CD4-positive, alpha-beta T cell treated with Interferon gamma for 1 hour (primary cell): Measurements from ENCODE around the gene ANP32B.
"Not testable (repeated sequence)": the region's sequence is repeated elsewhere in the genome, so short reads cannot be mapped to it uniquely, and the experiment has no call there.

Experiments
- DNase-seq: peaks from one replicate; pipeline ENCODE4 v3.0.0-alpha.2; 2020

ANP32B gene

GRCh38 chr9:97982683-97983588 is at the start of gene ANP32B:
Gene ANP32B, plus strand, starts transcription at chr9:97983341. Its CDS starts 215 bp downstream, at chr9:97983556.
- DNase-seq: peak; percentile 95

- no peak for DNase-seq
Observed at GRCh38 chr9:97934321-97935115, 48.6 kb upstream of the ANP32B start.

GRCh38 chr9:97935276-97935675 is 47.9 kb upstream of the ANP32B start:
- no peak for DNase-seq

- no peak for DNase-seq
Observed at GRCh38 chr9:97936998-97937397, 46.1 kb upstream of the ANP32B start.

GRCh38 chr9:97938081-97938644 is 45.0 kb upstream of the ANP32B start, which contains the start of gene HEMGN:
Gene HEMGN, minus strand, starts transcription at chr9:97938172. Its CDS starts 36 bp downstream, at chr9:97938136.
- DNase-seq: peak; percentile 49

DNA sequence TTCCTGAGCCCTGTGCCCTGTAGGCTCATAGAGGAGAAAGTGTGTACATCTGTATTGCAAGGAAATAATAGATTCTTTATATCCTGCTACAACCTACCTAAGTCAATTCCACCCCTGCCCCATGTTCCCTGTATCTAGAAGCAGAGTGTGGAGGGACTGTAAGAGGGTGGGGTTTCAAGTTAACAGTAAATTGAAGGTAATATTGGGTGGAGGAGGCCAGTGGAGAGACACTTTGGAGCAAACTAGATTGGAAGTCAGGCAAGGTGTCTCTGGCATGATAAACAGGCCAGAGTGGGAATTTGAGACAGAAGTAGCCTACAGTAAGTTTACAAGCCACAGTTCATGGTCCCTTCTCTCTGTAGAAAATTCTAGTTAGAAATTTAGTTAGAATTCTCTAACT is 42.9 kb upstream of the ANP32B start:
- DNase-seq: no peak

- no peak for DNase-seq
Observed at GRCh38 chr9:97940741-97941140, 42.4 kb upstream of the ANP32B start.

- no peak for DNase-seq
Observed at GRCh38 chr9:97941323-97941722, 41.8 kb upstream of the ANP32B start.

DNA sequence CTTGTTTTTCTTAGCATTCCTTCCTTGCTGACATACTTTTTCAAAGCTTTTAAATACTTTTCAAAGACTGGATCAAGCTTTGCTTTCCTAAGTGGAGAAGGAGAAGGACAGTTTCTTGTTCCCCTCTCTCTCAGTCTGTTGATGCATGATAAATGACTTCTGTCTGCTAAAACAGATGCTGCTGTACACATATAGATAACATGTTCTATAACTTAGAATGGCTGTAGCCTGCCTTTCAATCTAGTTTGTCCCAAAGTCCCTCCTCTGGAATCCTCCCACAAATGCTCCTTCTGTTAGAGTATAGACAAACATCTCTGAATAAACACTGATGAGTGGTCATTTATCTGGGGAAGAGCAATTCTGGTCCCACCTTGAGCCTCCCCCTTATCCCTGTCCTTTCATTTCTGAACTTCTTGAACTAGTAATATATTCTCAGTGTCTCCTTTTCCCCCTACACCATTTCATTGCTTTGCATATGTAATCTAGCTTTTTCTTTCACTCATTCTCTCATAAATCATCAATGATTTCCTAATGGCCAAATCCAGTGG is 39.8 kb upstream of the ANP32B start:
- DNase-seq: no peak

DNA sequence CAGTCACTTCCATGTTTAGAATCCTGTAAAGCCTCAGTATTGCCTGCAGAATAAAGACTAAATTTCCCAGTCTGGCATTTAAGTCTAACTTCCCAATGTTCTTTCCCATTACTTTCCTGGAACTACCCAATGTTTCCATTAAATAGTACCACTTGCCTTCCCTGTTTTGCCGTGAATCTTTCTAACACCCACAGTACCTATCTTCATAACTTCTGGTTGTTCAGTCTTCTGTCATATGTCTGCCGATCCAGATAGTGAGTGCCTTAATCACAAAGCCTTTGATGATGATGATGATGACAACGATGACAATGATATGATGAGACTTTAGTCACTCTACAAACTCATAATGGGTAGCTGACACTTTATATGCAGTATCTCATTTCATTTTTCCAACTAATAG is 38.5 kb upstream of the ANP32B start:
- DNase-seq: no peak

- not testable (repeated sequence) for DNase-seq
Observed at GRCh38 chr9:97945470-97945869, 37.7 kb upstream of the ANP32B start.

DNA sequence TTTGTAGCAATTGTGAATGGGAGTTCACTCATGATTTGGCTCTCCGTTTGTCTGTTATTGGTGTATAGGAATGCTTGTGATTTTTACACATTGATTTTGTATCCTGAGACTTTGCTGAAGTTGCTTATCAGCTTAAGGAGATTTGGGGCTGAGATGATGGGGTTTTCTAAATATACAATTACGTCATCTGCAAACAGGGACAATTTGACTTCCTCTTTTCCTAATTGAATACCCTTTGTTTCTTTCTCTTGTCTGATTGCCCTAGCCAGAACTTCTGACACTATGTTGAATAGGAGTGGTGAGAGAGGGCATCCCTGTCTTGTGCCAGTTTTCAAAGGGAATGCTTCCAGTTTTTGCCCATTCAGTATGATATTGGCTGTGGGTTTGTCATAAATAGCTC is 36.0 kb upstream of the ANP32B start:
- not testable (repeated sequence) for DNase-seq

- peak; percentile 7 for DNase-seq
Observed at GRCh38 chr9:97950873-97951272, 32.3 kb upstream of the ANP32B start.

DNA sequence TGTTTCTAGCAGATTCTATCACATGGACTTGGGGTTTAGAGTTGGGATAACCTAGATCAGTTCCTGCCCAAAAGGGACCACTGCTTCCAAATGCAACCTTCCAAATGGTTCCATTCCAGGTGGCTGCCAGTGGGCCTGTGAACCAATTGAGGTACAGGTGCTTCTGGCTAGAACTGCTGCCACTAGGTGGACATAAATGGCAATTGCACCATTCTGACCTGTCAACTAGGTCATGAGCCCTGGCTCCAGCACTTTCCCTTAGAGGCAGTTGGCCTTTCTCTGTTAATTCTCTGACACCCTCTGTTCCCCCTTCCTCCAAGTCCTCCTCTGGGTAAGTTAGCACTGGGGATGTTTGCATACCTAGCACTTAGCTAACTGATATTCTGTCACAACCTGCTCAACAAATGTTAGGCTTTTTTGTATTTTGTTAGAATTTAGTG is 28.6 kb upstream of the ANP32B start:
- DNase-seq: peak; percentile 56

DNA sequence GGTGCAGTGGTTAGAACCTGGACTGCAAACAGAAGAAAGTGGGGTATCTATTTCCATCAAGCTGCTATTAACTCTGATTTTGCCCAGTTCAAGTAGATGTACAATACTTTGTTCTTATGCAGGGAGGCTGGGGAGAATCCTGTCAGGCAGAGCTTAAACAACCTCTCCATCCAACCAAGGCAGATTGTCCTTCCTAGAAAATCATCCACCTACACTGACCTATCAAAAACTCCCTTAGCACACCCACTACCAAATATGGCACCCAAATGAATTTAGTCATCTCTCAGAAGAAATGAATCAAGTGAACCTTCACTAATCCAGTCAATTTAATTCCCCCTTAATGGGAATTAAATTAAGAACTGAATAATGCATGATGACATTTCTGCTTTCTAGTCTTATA is 26.8 kb upstream of the ANP32B start:
- no peak for DNase-seq

DNA sequence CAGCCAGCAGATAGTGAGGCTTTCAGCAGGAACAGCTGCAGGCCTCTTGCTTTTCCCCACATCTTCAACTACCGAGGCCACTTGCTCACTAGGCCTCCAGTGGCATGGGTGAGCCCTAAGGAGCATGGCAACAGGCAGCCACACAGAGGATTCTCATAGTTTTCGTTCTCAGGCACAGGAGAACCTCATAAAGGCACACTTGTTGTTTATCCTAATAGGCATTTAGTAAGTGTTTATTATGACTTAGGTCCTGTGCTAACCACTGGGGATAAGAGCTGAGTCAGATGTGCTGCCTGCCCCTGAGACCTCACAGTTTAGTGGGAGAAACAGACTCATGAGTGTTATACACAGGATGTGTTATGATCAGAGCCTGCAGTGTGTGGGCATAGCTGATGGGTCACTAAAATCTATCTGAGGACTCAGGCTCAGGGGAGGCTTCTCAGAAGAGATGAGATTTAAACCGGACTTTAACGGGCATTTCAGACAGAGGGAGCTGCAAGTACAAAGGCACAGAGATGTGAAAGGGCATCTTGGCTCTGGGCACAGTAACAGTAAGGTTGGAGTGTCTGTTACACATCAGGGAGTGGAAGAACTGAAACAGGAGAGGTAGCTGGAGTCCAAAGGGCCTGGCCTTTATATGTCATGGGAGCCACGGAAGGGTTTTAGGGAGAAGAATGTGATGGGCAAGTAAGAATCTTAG is 24.2 kb upstream of the ANP32B start:
- no peak for DNase-seq

GRCh38 chr9:97959585-97959984 is 23.6 kb upstream of the ANP32B start:
- no peak for DNase-seq

- not testable (repeated sequence) for DNase-seq
Observed at GRCh38 chr9:97960678-97961328, 22.3 kb upstream of the ANP32B start.

DNA sequence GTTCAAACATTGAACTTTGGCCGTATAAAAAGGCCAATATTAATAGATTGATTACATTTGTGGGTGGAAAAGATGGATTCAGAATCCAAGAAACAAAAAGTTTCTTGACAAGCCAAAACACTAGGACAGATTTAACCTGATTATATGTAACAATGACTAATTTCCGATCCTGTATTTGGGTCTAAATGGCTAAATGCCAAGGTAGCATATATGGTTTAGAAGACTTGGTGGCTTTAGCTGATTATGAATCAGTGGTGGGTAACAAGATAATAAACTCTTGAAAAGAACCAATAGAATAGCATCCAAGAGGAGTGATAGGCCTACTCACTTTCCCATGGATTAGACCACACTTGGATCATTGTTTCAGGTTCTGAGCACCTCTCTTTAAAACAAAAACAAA is 21.8 kb upstream of the ANP32B start:
- no peak for DNase-seq

- no peak for DNase-seq
Observed at GRCh38 chr9:97962136-97962535, 21.0 kb upstream of the ANP32B start.

DNA sequence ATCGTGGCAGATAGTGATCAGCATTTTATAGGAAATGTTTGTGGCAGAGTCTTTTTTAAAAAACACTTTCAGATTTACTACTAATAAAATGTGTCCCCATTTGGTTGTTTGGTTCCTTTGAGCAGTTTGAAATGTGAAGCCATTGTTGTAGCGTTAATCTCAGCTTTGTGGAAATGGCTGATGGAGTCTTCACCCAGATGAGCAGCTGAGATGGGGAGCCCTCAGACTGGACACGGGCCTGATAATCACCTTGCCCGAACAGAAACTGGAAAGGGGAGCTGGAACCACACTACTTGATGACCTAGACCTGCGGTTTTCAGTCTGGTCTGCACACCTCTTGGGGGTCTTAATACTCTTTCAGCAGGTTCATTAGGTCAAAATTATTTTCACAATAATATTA is 20.6 kb upstream of the ANP32B start:
- no peak for DNase-seq

GRCh38 chr9:97963232-97963631 is 19.9 kb upstream of the ANP32B start:
- DNase-seq: no peak
